Smooth muscle cell (in vitro differentiated cells): ENCODE results near the gene PLEKHH3. TPM values are rescaled to one million over a fixed set of nuclear protein-coding genes. Genes with fewer than 3 reads are reported as not detected.
A peak's percentile ranks its signal among the peaks of the same experiment; 100 is the strongest.

Experiments
- DNase-seq: peaks from one replicate; lab custom pipeline; 2025; ENCODE audit not compliant: unreplicated experiment; lab: John Stamatoyannopoulos, UW
- H2AFZ ChIP-seq: fragments of 200-600 bp; sonication (generic); 2 replicates; pipeline ENCODE4 v1.6.0; 2016; ENCODE audit warnings: antibody characterized with exemption, low read depth, mild to moderate bottlenecking
- H3F3A ChIP-seq: fragments of 200-600 bp; sonication (generic); 2 replicates; pipeline ENCODE4 v1.6.0; 2017; ENCODE audit warnings: antibody characterized with exemption, low read depth
- H3K27ac ChIP-seq: fragments of 200-600 bp; sonication (generic); 2 replicates; pipeline ENCODE4 v1.5.1; 2016; ENCODE audit warnings: low read depth, mild to moderate bottlenecking
- H3K27me3 ChIP-seq: fragments of 200-600 bp; sonication (generic); 2 replicates; pipeline ENCODE4 v1.6.1; 2016; ENCODE audit warnings: low read depth, mild to moderate bottlenecking
- H3K36me3 ChIP-seq: fragments of 200-600 bp; sonication (generic); 2 replicates; pipeline ENCODE4 v1.5.1; 2016; ENCODE audit warnings: low read depth
- H3K4me1 ChIP-seq: fragments of 200-600 bp; sonication (generic); 2 replicates; pipeline ENCODE4 v1.5.1; 2016; ENCODE audit warnings: low read depth
- H3K4me2 ChIP-seq: fragments of 200-600 bp; sonication (generic); 2 replicates; pipeline ENCODE4 v1.6.0; 2016; ENCODE audit warnings: mild to moderate bottlenecking
- H3K4me3 ChIP-seq: fragments of 200-600 bp; sonication (generic); 2 replicates; pipeline ENCODE4 v1.5.1; 2016; ENCODE audit warnings: mild to moderate bottlenecking
- H3K79me2 ChIP-seq: fragments of 200-600 bp; sonication (generic); 2 replicates; pipeline ENCODE4 v1.6.0; 2016; ENCODE audit warnings: low read depth, mild to moderate bottlenecking
- H3K9ac ChIP-seq: fragments of 200-600 bp; sonication (generic); 2 replicates; pipeline ENCODE4 v1.6.0; 2016; ENCODE audit warnings: low read depth
- H3K9me3 ChIP-seq: fragments of 200-600 bp; sonication (generic); replicated peaks from 2 replicates; pipeline ENCODE4 v1.5.1; 2016; ENCODE audit warnings: low read depth
- H4K20me1 ChIP-seq: fragments of 200-600 bp; sonication (generic); 2 replicates; pipeline ENCODE4 v1.6.0; 2016; ENCODE audit warnings: low read depth
- WGBS: methylation state at CpG from one replicate; pipeline ENCODE4 v1.1.7; 2016; ENCODE audit warnings: low lambda C conversion rate; 5-methylcytosine and 5-hydroxymethylcytosine counted together
- polyA plus RNA-seq: library from polyadenylated mRNA; unstranded; fragments of >200 nt; fragmentation: Nextera tagmentation; extraction: Ambion mirVana; gene quantifications from 2 replicates; pipeline ENCODE4 v1.2.1, GENCODE V29; 2016
- total RNA-seq: library from RNA; depleted of rRNA; stranded (reverse); fragments of >200 nt; gene quantifications from 2 replicates; pipeline ENCODE4 v1.2.3, GENCODE V29; 2014
- TF ChIP-seq, protein P1 (sequence below): fragments of 200-600 bp; sonication (generic); IDR thresholded peaks from 2 replicates; pipeline ENCODE4 v1.5.1; 2017; ENCODE audit warnings: borderline replicate concordance, mild to moderate bottlenecking, antibody characterized with exemption; ENCODE audit not compliant: insufficient read depth, poor library complexity, severe bottlenecking

PLEKHH3 gene
- total and polyA plus RNA-seq, 2 experiments from 2014 or later: 5.0 to 23.7 TPM

GRCh38 chr17:42659079-42659931 lies 17.5 kb downstream of the PLEKHH3 start, which contains the start of gene TUBG2:
Gene TUBG2 (plus strand): TSS chr17:42659284. CDS start chr17:42659504, 220 bp downstream.
- no peaks in the 10 kb centered on the region for H3K36me3 ChIP-seq
- H3K4me3 ChIP-seq: peak within 1 kb of the TSS; percentile 72
- H3K9ac ChIP-seq: peak within 1 kb of the TSS; percentile 53
- peaks cover 5% of the 10 kb centered on the region for H3K4me1 ChIP-seq
- TF ChIP-seq, protein P1, sequence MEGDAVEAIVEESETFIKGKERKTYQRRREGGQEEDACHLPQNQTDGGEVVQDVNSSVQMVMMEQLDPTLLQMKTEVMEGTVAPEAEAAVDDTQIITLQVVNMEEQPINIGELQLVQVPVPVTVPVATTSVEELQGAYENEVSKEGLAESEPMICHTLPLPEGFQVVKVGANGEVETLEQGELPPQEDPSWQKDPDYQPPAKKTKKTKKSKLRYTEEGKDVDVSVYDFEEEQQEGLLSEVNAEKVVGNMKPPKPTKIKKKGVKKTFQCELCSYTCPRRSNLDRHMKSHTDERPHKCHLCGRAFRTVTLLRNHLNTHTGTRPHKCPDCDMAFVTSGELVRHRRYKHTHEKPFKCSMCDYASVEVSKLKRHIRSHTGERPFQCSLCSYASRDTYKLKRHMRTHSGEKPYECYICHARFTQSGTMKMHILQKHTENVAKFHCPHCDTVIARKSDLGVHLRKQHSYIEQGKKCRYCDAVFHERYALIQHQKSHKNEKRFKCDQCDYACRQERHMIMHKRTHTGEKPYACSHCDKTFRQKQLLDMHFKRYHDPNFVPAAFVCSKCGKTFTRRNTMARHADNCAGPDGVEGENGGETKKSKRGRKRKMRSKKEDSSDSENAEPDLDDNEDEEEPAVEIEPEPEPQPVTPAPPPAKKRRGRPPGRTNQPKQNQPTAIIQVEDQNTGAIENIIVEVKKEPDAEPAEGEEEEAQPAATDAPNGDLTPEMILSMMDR: no peak
- no peaks in the 10 kb centered on the region for H3F3A ChIP-seq
- H3K27me3 ChIP-seq: no peaks in the 10 kb centered on the region
- peak within 1 kb of the TSS; percentile 48 for H3K27ac ChIP-seq
- H4K20me1 ChIP-seq: no peaks in the 10 kb centered on the region
- peak; percentile 60 for DNase-seq
- H2AFZ ChIP-seq: peak within 1 kb of the TSS; percentile 63
- H3K79me2 ChIP-seq: peaks cover 3% of the 10 kb centered on the region
- 2% methylated on average over 59 of the region's 59 CpGs for WGBS
- H3K4me2 ChIP-seq: peak within 1 kb of the TSS; percentile 99
- H3K9me3 ChIP-seq: no peaks in the 10 kb centered on the region

- TF ChIP-seq, protein P1: no peak
Observed at GRCh38 chr17:42657824-42658588, 18.8 kb downstream of the PLEKHH3 start.

DNA sequence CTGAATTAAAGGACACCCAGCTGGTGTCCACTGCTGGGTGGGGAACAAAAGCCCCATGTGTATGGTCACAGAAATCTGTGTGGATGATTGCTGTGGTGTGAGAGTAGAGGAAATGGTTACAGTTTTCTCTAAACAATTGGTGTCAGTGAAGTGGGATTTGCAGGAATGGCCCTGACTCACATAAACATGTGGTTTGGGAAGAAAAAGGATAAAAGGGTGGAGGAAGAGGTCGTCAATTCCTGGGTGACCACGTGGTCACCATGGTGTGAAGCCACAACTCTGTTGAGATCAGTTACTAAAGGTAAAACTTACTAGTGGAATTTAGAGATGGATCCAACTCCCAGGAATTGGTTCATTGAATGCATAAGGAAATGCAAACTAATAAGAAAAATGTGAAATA lies 21.3 kb downstream of the PLEKHH3 start:
- no peak overlapping the region for H3K4me3 ChIP-seq
- peaks cover 7% of the 10 kb centered on the region for H3F3A ChIP-seq
- H4K20me1 ChIP-seq: no peaks in the 10 kb centered on the region
- no peaks in the 10 kb centered on the region for H3K36me3 ChIP-seq
- TF ChIP-seq, protein P1: no peak
- no peak overlapping the region for H2AFZ ChIP-seq
- 36% methylated on average over 2 of the region's 2 CpGs for WGBS
- H3K79me2 ChIP-seq: peaks cover 3% of the 10 kb centered on the region
- peaks cover 15% of the 10 kb centered on the region for H3K4me1 ChIP-seq
- no peak overlapping the region for H3K9ac ChIP-seq
- no peaks in the 10 kb centered on the region for H3K9me3 ChIP-seq
- no peak overlapping the region for H3K27ac ChIP-seq
- no peak overlapping the region for H3K4me2 ChIP-seq
- no peaks in the 10 kb centered on the region for H3K27me3 ChIP-seq
- DNase-seq: no peak

More at GRCh38 chr17:42657824-42658588, 18.8 kb downstream of the PLEKHH3 start:
- Histone ChIP-seq H3K9me3 (no peaks in the 10 kb centered on the region), H3K27ac (no peak overlapping the region), H2AFZ (no peak overlapping the region), H3K9ac (no peak overlapping the region), H3F3A (peaks cover 7% of the 10 kb centered on the region), H3K79me2 (peaks cover 3% of the 10 kb centered on the region), H3K4me1 (peaks cover 16% of the 10 kb centered on the region), H3K27me3 (no peaks in the 10 kb centered on the region), H3K4me2 (no peak overlapping the region), H4K20me1 (no peaks in the 10 kb centered on the region), H3K4me3 (no peak overlapping the region), H3K36me3 (no peaks in the 10 kb centered on the region)
- DNase-seq: no peak
- WGBS: 92% methylated on average over 9 of the region's 9 CpGs
